HPDE6-E6E7 (cell line): ENCODE results near the gene ZNF488.
A peak's percentile ranks its signal among the peaks of the same experiment; 100 is the strongest.
"Not testable (repeated sequence)": the region's sequence is repeated elsewhere in the genome, so short reads cannot be mapped to it uniquely, and the experiment has no call there.

Experiments used
- DNase-seq: peaks from one replicate; pipeline ENCODE4 v3.0.0; 2011; ENCODE audit warnings: missing footprints; ENCODE audit errors: extremely low spot score

Gene ZNF488

GRCh38 chr10:47384148-47384921 lies at the start of gene ZNF488:
ZNF488 (minus strand) TSS chr10:47384293; CDS start chr10:47368829, 15,464 bp downstream.
- DNase-seq, result peak; percentile 90

GRCh38 chr10:47425813-47426419 lies 41.8 kb upstream of the ZNF488 start:
- no peak for DNase-seq

- no peak for DNase-seq
These were observed 40.1 kb upstream of the ZNF488 start for GRCh38 chr10:47424231-47424630.

- no peak for DNase-seq
These were observed 39.4 kb upstream of the ZNF488 start for GRCh38 chr10:47423476-47423875.

GRCh38 chr10:47421057-47421952 lies 37.2 kb upstream of the ZNF488 start:
- DNase-seq, result peak; percentile 87

- DNase-seq, result no peak
These were observed 36.4 kb upstream of the ZNF488 start for GRCh38 chr10:47420305-47421056.

GRCh38 chr10:47419421-47419820 lies 35.3 kb upstream of the ZNF488 start:
- DNase-seq, result no peak

- no peak for DNase-seq
These were observed 34.9 kb upstream of the ZNF488 start for GRCh38 chr10:47418966-47419365.

- no peak for DNase-seq
These were observed 34.2 kb upstream of the ZNF488 start for GRCh38 chr10:47418321-47418720.

GRCh38 chr10:47416305-47417218 lies 32.5 kb upstream of the ZNF488 start:
- not testable (repeated sequence) for DNase-seq

- DNase-seq, result no peak
These were observed 31.6 kb upstream of the ZNF488 start for GRCh38 chr10:47415520-47416304.

GRCh38 chr10:47414752-47415519 lies 30.8 kb upstream of the ZNF488 start:
- DNase-seq, result no peak

- DNase-seq, result no peak
These were observed 30.1 kb upstream of the ZNF488 start for GRCh38 chr10:47414227-47414592.

GRCh38 chr10:47413531-47414226 lies 29.6 kb upstream of the ZNF488 start:
- DNase-seq, result no peak

GRCh38 chr10:47412869-47413268 lies 28.8 kb upstream of the ZNF488 start:
- no peak for DNase-seq

- no peak for DNase-seq
These were observed 28.2 kb upstream of the ZNF488 start for GRCh38 chr10:47412177-47412730.

- DNase-seq, result no peak
These were observed 26.8 kb upstream of the ZNF488 start for GRCh38 chr10:47410862-47411261.

- no peak for DNase-seq
These were observed 26.2 kb upstream of the ZNF488 start for GRCh38 chr10:47410271-47410670.
